IMR-90 (cell line): Measurements from ENCODE around the gene DCD. TPM values are rescaled to one million over a fixed set of nuclear protein-coding genes. Genes with fewer than 3 reads are reported as not detected.

ENCODE experiments used
- ATAC-seq: fragments of 200-7000 bp; cut with Tn5 transposase; 2 replicates; pipeline ENCODE4 v1.9.1; 2020; ENCODE audit warnings: low read depth, mild to moderate bottlenecking, moderate library complexity
- BruUV-seq: library from RNA; stranded (reverse); fragments of 400-500 nt; replicated peaks from 2 replicates; lab custom pipeline; 2021; lab: Mats Ljungman, UMichigan
- CTCF ChIA-PET: fragments of 300-600 bp; formaldehyde crosslinking; extraction: SDS; loops from one replicate; lab custom pipeline; 2021; ENCODE audit warnings: antibody characterized with exemption; lab: Yijun Ruan, JAX
- POLR2A ChIA-PET: fragments of 300-600 bp; sonication (Branson Sonifier 250); formaldehyde crosslinking; loops from one replicate; lab custom pipeline; 2022; ENCODE audit warnings: antibody characterized with exemption; ENCODE audit not compliant: unreplicated experiment; lab: Charles Lee
- DNase-seq: peaks from one replicate; pipeline ENCODE4 v3.0.0; 2013
- H2AFZ ChIP-seq: replicated peaks from 2 replicates; pipeline ENCODE3; 2013; ENCODE audit warnings: low read length, mild to moderate bottlenecking; ENCODE audit not compliant: poor library complexity
- H2AK5ac ChIP-seq: 2 replicates; pipeline ENCODE4 v1.6.1; 2013; ENCODE audit warnings: low read depth, low read length, inconsistent platforms
- H2AK9ac ChIP-seq: replicated peaks from 2 replicates; pipeline ENCODE3; 2013; ENCODE audit warnings: mild to moderate bottlenecking, low read depth, low read length, moderate library complexity; ENCODE audit not compliant: poor library complexity
- H2BK120ac ChIP-seq: 2 replicates; pipeline ENCODE4 v1.6.1; 2013; ENCODE audit warnings: low read depth, low read length, inconsistent platforms
- H2BK15ac ChIP-seq: 3 replicates; pipeline ENCODE4 v1.6.1; 2013; ENCODE audit warnings: low read depth, low read length, inconsistent platforms
- H2BK20ac ChIP-seq: 2 replicates; pipeline ENCODE4 v1.6.1; 2013; ENCODE audit warnings: low read depth, mild to moderate bottlenecking, inconsistent platforms, low read length, moderate library complexity
- H2BK5ac ChIP-seq: 2 replicates; pipeline ENCODE4 v1.6.1; 2013; ENCODE audit warnings: mild to moderate bottlenecking, low read depth, low read length, inconsistent platforms; ENCODE audit not compliant: poor library complexity, severe bottlenecking
- H3K14ac ChIP-seq: replicated peaks from 2 replicates; pipeline ENCODE4 v1.6.1; 2013; ENCODE audit warnings: low read depth, low read length, inconsistent platforms
- H3K18ac ChIP-seq: 2 replicates; pipeline ENCODE4 v1.6.1; 2013; ENCODE audit warnings: low read depth, low read length, control low read depth
- H3K23ac ChIP-seq: 2 replicates; pipeline ENCODE4 v1.6.1; 2013; ENCODE audit warnings: low read depth, low read length, inconsistent platforms
- H3K27ac ChIP-seq: 2 replicates; pipeline ENCODE4 v1.5.1; 2013; ENCODE audit warnings: mild to moderate bottlenecking, control low read depth, low read length; ENCODE audit not compliant: insufficient read depth
- H3K27me3 ChIP-seq: 2 replicates; pipeline ENCODE4 v1.6.1; 2013; ENCODE audit warnings: low read length; ENCODE audit not compliant: control insufficient read depth, insufficient read depth
- H3K36me3 ChIP-seq: 2 replicates; pipeline ENCODE4 v1.6.1; 2013; ENCODE audit warnings: low read length, mixed read lengths; ENCODE audit not compliant: control insufficient read depth, insufficient read depth
- H3K4ac ChIP-seq: 2 replicates; pipeline ENCODE4 v1.6.1; 2013; ENCODE audit warnings: low read depth, low read length, inconsistent platforms
- H3K4me1 ChIP-seq: 2 replicates; pipeline ENCODE4 v1.6.1; 2013; ENCODE audit warnings: low read length, mixed read lengths; ENCODE audit not compliant: control insufficient read depth, insufficient read depth
- H3K4me2 ChIP-seq: 2 replicates; pipeline ENCODE4 v1.6.1; 2013; ENCODE audit warnings: low read depth, mild to moderate bottlenecking, control low read depth, low read length, moderate library complexity
- H3K4me3 ChIP-seq: 2 replicates; pipeline ENCODE4 v1.5.1; 2013; ENCODE audit warnings: low read depth, mild to moderate bottlenecking, control low read depth, low read length, moderate library complexity; ENCODE audit not compliant: insufficient read depth
- H3K56ac ChIP-seq: 2 replicates; pipeline ENCODE4 v1.6.1; 2013; ENCODE audit warnings: low read length, inconsistent platforms; ENCODE audit not compliant: insufficient read depth; ENCODE audit errors: extremely low read depth
- H3K79me1 ChIP-seq, 2 experiments: 2 replicates each; pipeline ENCODE4 v1.6.1; 2013; ENCODE audit warnings: low read length in 2 of 2, inconsistent platforms in 1 of 2, low read depth in 1 of 2
- H3K9ac ChIP-seq: 2 replicates; pipeline ENCODE4 v1.6.1; 2013; ENCODE audit warnings: low read depth, low read length, control low read depth
- H3K9me1 ChIP-seq: 2 replicates; pipeline ENCODE4 v1.6.1; 2013; ENCODE audit warnings: low read length, inconsistent platforms; ENCODE audit not compliant: insufficient read depth
- H3K9me3 ChIP-seq: 2 replicates; pipeline ENCODE4 v1.6.1; 2013; ENCODE audit warnings: low read length; ENCODE audit not compliant: control insufficient read depth, insufficient read depth
- H4K20me1 ChIP-seq: 2 replicates; pipeline ENCODE4 v1.6.1; 2013; ENCODE audit warnings: low read length, inconsistent platforms; ENCODE audit not compliant: insufficient read depth
- H4K5ac ChIP-seq: 2 replicates; pipeline ENCODE4 v1.6.1; 2013; ENCODE audit warnings: mild to moderate bottlenecking, low read depth, low read length, control low read depth
- H4K8ac ChIP-seq, 2 experiments: 2 replicates each; pipeline ENCODE4 v1.6.1; 2013; ENCODE audit warnings: low read depth in 2 of 2, low read length in 2 of 2, control low read depth in 1 of 2, inconsistent platforms in 1 of 2
- H4K91ac ChIP-seq: 2 replicates; pipeline ENCODE4 v1.6.1; 2013; ENCODE audit warnings: low read depth, low read length, inconsistent platforms; ENCODE audit not compliant: insufficient read depth
- CEBPB ChIP-seq: IDR thresholded peaks from 2 replicates; pipeline ENCODE4 v1.6.1; 2012; ENCODE audit warnings: low read depth, low read length, improper control_type of control experiment
- CHD1 ChIP-seq: IDR thresholded peaks from 2 replicates; pipeline ENCODE4 v1.6.1; 2012; ENCODE audit warnings: low read depth, low read length, improper control_type of control experiment
- ELK1 ChIP-seq: fragments of 150-350 bp; IDR thresholded peaks from 2 replicates; pipeline ENCODE4 v1.6.1; 2016; ENCODE audit warnings: low read depth, mild to moderate bottlenecking, low read length, moderate library complexity, borderline replicate concordance
- MXI1 ChIP-seq: IDR thresholded peaks from 2 replicates; pipeline ENCODE4 v1.6.1; 2012; ENCODE audit warnings: low read depth, mild to moderate bottlenecking, low read length, moderate library complexity, borderline replicate concordance
- POLR2A ChIP-seq: IDR thresholded peaks from 2 replicates; pipeline ENCODE4 v1.6.1; 2012; ENCODE audit warnings: mild to moderate bottlenecking, low read depth, low read length
- RCOR1 ChIP-seq: IDR thresholded peaks from 2 replicates; pipeline ENCODE4 v1.6.1; 2012; ENCODE audit warnings: mild to moderate bottlenecking, low read length, improper control_type of control experiment; ENCODE audit not compliant: insufficient replicate concordance
- WGBS, 2 experiments: methylation state at CpG; one replicate each; pipeline versions ENCODE4 v1.1.5 to v1.1.7; 2013; ENCODE audit warnings: missing lambda C conversion rate in 2 of 2; ENCODE audit not compliant: insufficient read length in 1 of 2; ENCODE audit errors: extremely low coverage in 2 of 2; 5-methylcytosine and 5-hydroxymethylcytosine counted together
- dilution Hi-C: fragments of 300-500 bp; cut with HindIII; formaldehyde crosslinking; loops from one replicate; pipeline ENCODE4 v1.14.3; 2018; ENCODE audit warnings: low sequenced_read_pairs; ENCODE audit not compliant: unreplicated experiment
- in situ Hi-C: fragments of 300-500 bp; cut with MboI; formaldehyde crosslinking; loops from 3 replicates; pipeline ENCODE4 v1.14.3; 2019; ENCODE audit warnings: low sequenced_read_pairs, inconsistent platforms, mixed read lengths
- intact Hi-C: fragments of 100-400 bp; cut with micrococcal nuclease; formaldehyde crosslinking; loops from 2 replicates; pipeline ENCODE4 v1.10.0; 2022
- polyA plus RNA-seq, 3 experiments: library from polyadenylated mRNA; depleted of rRNA; stranded (reverse); fragments of >200 nt; gene quantifications; 2 replicates each; pipeline ENCODE4 v1.2.3, GENCODE V29; 2012; ENCODE audit warnings: low replicate concordance in 1 of 3
- total RNA-seq: library from RNA; depleted of rRNA; stranded (reverse); fragments of >200 nt; gene quantifications from 2 replicates; pipeline ENCODE4 v1.2.3, GENCODE V29; 2012

DCD gene
- total and polyA plus RNA-seq, 2 of the 4 experiments (the other 2 are of a cell fraction): not detected

GRCh38 chr12:54660320-54660962, 12.3 kb upstream of the DCD start:
- no peak overlapping the region for H2BK15ac ChIP-seq
- ChIA-PET CTCF (no interaction called here), POLR2A (no interaction called here)
- H3K4me1 ChIP-seq: no peaks in the 10 kb centered on the region
- H2AK9ac ChIP-seq: no peak overlapping the region
- H3K79me1 ChIP-seq: no peaks in the 10 kb centered on the region
- DNase-seq (no peak), ATAC-seq (no peak)
- no peak overlapping the region for H3K23ac ChIP-seq
- WGBS, 2 experiments: no CpG with 5 or more reads among the region's 10 CpGs
- H2AK5ac ChIP-seq: no peak overlapping the region
- H3K9ac ChIP-seq: no peak overlapping the region
- BruUV-seq: no TSS peak
- H3K14ac ChIP-seq: no peak overlapping the region
- H3K9me3 ChIP-seq: no peaks in the 10 kb centered on the region
- no peaks in the 10 kb centered on the region; the same call in 1 of the 2 replicates for H3K27me3 ChIP-seq
- H4K5ac ChIP-seq: no peak overlapping the region
- no peak overlapping the region for H3K4me2 ChIP-seq
- no peaks in the 10 kb centered on the region for H3K9me1 ChIP-seq
- no peak overlapping the region for H4K8ac ChIP-seq
- no peak overlapping the region for H3K18ac ChIP-seq
- H3K36me3 ChIP-seq: no peaks in the 10 kb centered on the region
- in situ Hi-C loops: no loop called here
- H2BK20ac ChIP-seq: no peak overlapping the region
- H2BK5ac ChIP-seq: no peak overlapping the region
- H2BK120ac ChIP-seq: no peak overlapping the region
- no peak overlapping the region for H3K27ac ChIP-seq
- no peak overlapping the region for H3K4me3 ChIP-seq
- no peak for TF ChIP-seq CEBPB
- no peak for TF ChIP-seq RCOR1
- TF ChIP-seq ELK1: no peak
- TF ChIP-seq CHD1: no peak
- no peak for TF ChIP-seq POLR2A
- no peak for TF ChIP-seq MXI1
- dilution Hi-C loops: no loop called here
- H2AFZ ChIP-seq: no peak overlapping the region
- H3K4ac ChIP-seq: no peak overlapping the region
- intact Hi-C loops: no loop called here
- H4K91ac ChIP-seq: no peak overlapping the region
- H3K56ac ChIP-seq: no peak overlapping the region
- no peaks in the 10 kb centered on the region for H4K20me1 ChIP-seq
